Stimulated activated CD8-positive, alpha-beta memory T cell treated with anti-CD3 and anti-CD28 coated beads, Interleukin-15, amount 100 ng/mL, for 48 hours (primary cell): ENCODE data around the gene MPEG1.

ENCODE experiments used
- DNase-seq, 2 donors: peaks; one replicate each; pipeline ENCODE4 v3.0.0-alpha.2; 2020; ENCODE audit warnings: low read depth in 2 of 2

The MPEG1 gene

GRCh38 chr11:59212744-59213631 is at the start of gene MPEG1:
Gene MPEG1 (minus strand): TSS chr11:59212927. CDS start chr11:59212865, 62 bp downstream.
- DNase-seq, result no peak

- no peak for DNase-seq
Observed at GRCh38 chr11:59262177-59262818, 49.6 kb upstream of the MPEG1 start.

- DNase-seq, result no peak
Observed at GRCh38 chr11:59261150-59261549, 48.4 kb upstream of the MPEG1 start.

GRCh38 chr11:59259867-59260475 is 47.2 kb upstream of the MPEG1 start:
- no peak for DNase-seq

- no peak for DNase-seq
Observed at GRCh38 chr11:59259047-59259446, 46.3 kb upstream of the MPEG1 start.

GRCh38 chr11:59255281-59255680 is 42.6 kb upstream of the MPEG1 start:
- DNase-seq, result no peak

GRCh38 chr11:59254286-59254685 is 41.6 kb upstream of the MPEG1 start:
- no peak for DNase-seq

- DNase-seq, result no peak
Observed at GRCh38 chr11:59253001-59253400, 40.3 kb upstream of the MPEG1 start.

- DNase-seq, result no peak
Observed at GRCh38 chr11:59249535-59249934, 36.8 kb upstream of the MPEG1 start.

- DNase-seq, result no peak
Observed at GRCh38 chr11:59247531-59248227, 35.0 kb upstream of the MPEG1 start.

GRCh38 chr11:59243633-59244032 is 30.9 kb upstream of the MPEG1 start:
- no peak for DNase-seq

GRCh38 chr11:59240322-59240721 is 27.6 kb upstream of the MPEG1 start:
- no peak for DNase-seq

GRCh38 chr11:59226396-59226795 is 13.7 kb upstream of the MPEG1 start:
- DNase-seq, result no peak

- DNase-seq, result no peak
Observed at GRCh38 chr11:59225017-59225416, 12.3 kb upstream of the MPEG1 start.

- no peak for DNase-seq
Observed at GRCh38 chr11:59224351-59224928, 11.7 kb upstream of the MPEG1 start.

- DNase-seq, result no peak
Observed at GRCh38 chr11:59223611-59224010, 10.9 kb upstream of the MPEG1 start.

- DNase-seq, result no peak
Observed at GRCh38 chr11:59223177-59223576, 10.4 kb upstream of the MPEG1 start.

- no peak for DNase-seq
Observed at GRCh38 chr11:59222464-59223060, 9.8 kb upstream of the MPEG1 start.

GRCh38 chr11:59221441-59221840 is 8.7 kb upstream of the MPEG1 start:
- DNase-seq, result no peak

- DNase-seq, result no peak
Observed at GRCh38 chr11:59219836-59220235, 7.1 kb upstream of the MPEG1 start.

- DNase-seq, result no peak
Observed at GRCh38 chr11:59218893-59219292, 6.2 kb upstream of the MPEG1 start.
